Panc1 (cell line): ENCODE results near the gene SLC5A6. TPM values are rescaled to one million over a fixed set of nuclear protein-coding genes. Genes with fewer than 3 reads are reported as not detected.

ENCODE experiments used
- ATAC-seq: fragments of 200-7000 bp; cut with Tn5 transposase; 2 replicates; pipeline ENCODE4 v1.9.1; 2020; ENCODE audit warnings: mild to moderate bottlenecking, moderate library complexity
- BruUV-seq: library from RNA; stranded (reverse); fragments of 400-500 nt; replicated peaks from 2 replicates; lab custom pipeline; 2021; lab: Mats Ljungman, UMichigan
- CTCF ChIA-PET: fragments of 300-600 bp; sonication (Branson Sonifier 250); formaldehyde crosslinking; loops from one replicate; lab custom pipeline; 2022; ENCODE audit warnings: antibody characterized with exemption; lab: Charles Lee
- POLR2A ChIA-PET: fragments of 300-600 bp; sonication (Branson Sonifier 250); formaldehyde crosslinking; loops from one replicate; lab custom pipeline; 2022; ENCODE audit warnings: antibody characterized with exemption; lab: Charles Lee
- DNase-seq: peaks from one replicate; pipeline ENCODE4 v3.0.0-alpha.2; 2010; ENCODE audit warnings: low read depth, low spot score
- H3K27ac ChIP-seq: 2 replicates; pipeline ENCODE4 v1.5.1; 2011; ENCODE audit warnings: mild to moderate bottlenecking, low read length, inconsistent platforms
- H3K27me3 ChIP-seq: fragments of 200-500 bp; sonication (Bioruptor generic); 2 replicates; pipeline ENCODE4 v1.6.0; 2014; ENCODE audit warnings: low read length, inconsistent platforms; ENCODE audit not compliant: control insufficient read depth, insufficient read depth
- H3K36me3 ChIP-seq: fragments of 200-500 bp; sonication (Bioruptor generic); 2 replicates; pipeline ENCODE4 v1.5.1; 2014; ENCODE audit warnings: inconsistent platforms, mild to moderate bottlenecking, low read length, moderate library complexity; ENCODE audit not compliant: control insufficient read depth, insufficient read depth
- H3K4me1 ChIP-seq: 2 replicates; pipeline ENCODE4 v1.5.1; 2011; ENCODE audit warnings: inconsistent platforms, mild to moderate bottlenecking, low read length, moderate library complexity; ENCODE audit not compliant: control insufficient read depth, insufficient read depth
- H3K4me3 ChIP-seq, 2 experiments: 2 replicates each; pipeline ENCODE4 v1.5.1; 2011 to 2012; ENCODE audit warnings: low read depth in 2 of 2, low read length in 2 of 2, mild to moderate bottlenecking in 2 of 2, inconsistent platforms in 1 of 2, moderate library complexity in 1 of 2
- H3K9me3 ChIP-seq: fragments of 200-500 bp; sonication (Bioruptor generic); 2 replicates; pipeline ENCODE4 v1.5.1; 2014; ENCODE audit warnings: low read depth, mild to moderate bottlenecking, inconsistent platforms, low read length, moderate library complexity; ENCODE audit not compliant: control insufficient read depth, insufficient read depth
- CTCF ChIP-seq: fragments of 450-650 bp; IDR thresholded peaks from 2 replicates; pipeline ENCODE4 v1.5.1; 2017; ENCODE audit warnings: mild to moderate bottlenecking
- POLR2AphosphoS5 ChIP-seq: IDR thresholded peaks from 2 replicates; pipeline ENCODE4 v1.6.1; 2012; ENCODE audit warnings: mild to moderate bottlenecking, low read depth, low read length, moderate library complexity
- REST ChIP-seq, 2 experiments: IDR thresholded peaks; 2 replicates each; pipeline ENCODE4 v1.6.1; 2011 to 2012; ENCODE audit warnings: low read depth in 2 of 2, control low read depth in 1 of 2, low read length in 1 of 2, mild to moderate bottlenecking in 1 of 2, moderate library complexity in 1 of 2; ENCODE audit not compliant: insufficient read depth in 1 of 2
- SIN3A ChIP-seq: IDR thresholded peaks from 2 replicates; pipeline ENCODE4 v1.6.1; 2012; ENCODE audit warnings: low read depth, mild to moderate bottlenecking, low read length, moderate library complexity, borderline replicate concordance; ENCODE audit not compliant: insufficient read depth
- TCF7L2 ChIP-seq: IDR thresholded peaks from 2 replicates; pipeline ENCODE4 v1.6.1; 2011; ENCODE audit warnings: mild to moderate bottlenecking, low read depth, low read length, inconsistent platforms
- in situ Hi-C: cut with HindIII; loops from 2 replicates; pipeline ENCODE4 v1.10.0; 2016; ENCODE audit warnings: low sequenced_read_pairs, low pct_unique_long_range_greater_than_20kb
- intact Hi-C: fragments of 100-400 bp; cut with micrococcal nuclease; formaldehyde crosslinking; loops from one replicate; pipeline ENCODE4 v1.10.0; 2022; ENCODE audit not compliant: unreplicated experiment
- total RNA-seq: library from RNA; stranded (reverse); gene quantifications from one replicate; pipeline ENCODE4 v1.2.1, GENCODE V29; 2021; ENCODE audit not compliant: unreplicated experiment

Gene SLC5A6
- total RNA-seq, 1 experiment from 2014 or later = 74.5 TPM

GRCh38 chr2:27222407-27222806, 10.3 kb upstream of the SLC5A6 start:
- Histone ChIP-seq H3K4me3 (no peak overlapping the region), H3K36me3 (peaks cover 39% of the 10 kb centered on the region), H3K9me3 (no peaks in the 10 kb centered on the region), H3K27ac (no peak overlapping the region), H3K27me3 (no peaks in the 10 kb centered on the region), H3K4me1 (peaks cover 10% of the 10 kb centered on the region)
- in situ Hi-C loops (no loop called here), intact Hi-C loops (no loop called here)
- ChIA-PET CTCF (no interaction called here), POLR2A (no interaction called here)
- TF ChIP-seq POLR2AphosphoS5 (no peak), REST (IDR thresholded peaks at IDR 0.05; ENCODE audit: insufficient read depth in 1 of 2, low read depth in 2 of 2, low read length in 1 of 2) (no peak), SIN3A (no peak), CTCF (no peak), TCF7L2 (no peak)
- ATAC-seq (no peak), DNase-seq (no peak)
- BruUV-seq = no TSS peak

GRCh38 chr2:27221166-27221565, 9.1 kb upstream of the SLC5A6 start:
- Histone ChIP-seq H3K27ac (no peak overlapping the region), H3K27me3 (no peaks in the 10 kb centered on the region), H3K9me3 (no peaks in the 10 kb centered on the region), H3K4me1 (peaks cover 13% of the 10 kb centered on the region), H3K4me3 (no peak overlapping the region), H3K36me3 (peaks cover 33% of the 10 kb centered on the region)
- CTCF ChIA-PET = no interaction called here
- in situ Hi-C loops = no loop called here
- POLR2A ChIA-PET = interaction anchor here (0.7 to 1.2 kb wide), 2 partner anchors 27 to 224 kb away, joined by 3 to 4 read pairs; no protein-coding TSS in a partner anchor
- DNase-seq = no peak
- intact Hi-C loops = no loop called here
- ATAC-seq = no peak
- BruUV-seq = no TSS peak
- TF ChIP-seq CTCF (no peak), POLR2AphosphoS5 (no peak), REST (IDR thresholded peaks at IDR 0.05; ENCODE audit: insufficient read depth in 1 of 2, low read depth in 2 of 2, low read length in 1 of 2) (no peak), SIN3A (no peak), TCF7L2 (no peak)
